CD4-positive, alpha-beta T cell treated with Interleukin-4 for 4 hours (primary cell): Measurements from ENCODE around the gene UGT1A10.

Source experiments
- DNase-seq: peaks from one replicate; pipeline ENCODE4 v3.0.0-alpha.2; 2020

The UGT1A10 gene

DNA sequence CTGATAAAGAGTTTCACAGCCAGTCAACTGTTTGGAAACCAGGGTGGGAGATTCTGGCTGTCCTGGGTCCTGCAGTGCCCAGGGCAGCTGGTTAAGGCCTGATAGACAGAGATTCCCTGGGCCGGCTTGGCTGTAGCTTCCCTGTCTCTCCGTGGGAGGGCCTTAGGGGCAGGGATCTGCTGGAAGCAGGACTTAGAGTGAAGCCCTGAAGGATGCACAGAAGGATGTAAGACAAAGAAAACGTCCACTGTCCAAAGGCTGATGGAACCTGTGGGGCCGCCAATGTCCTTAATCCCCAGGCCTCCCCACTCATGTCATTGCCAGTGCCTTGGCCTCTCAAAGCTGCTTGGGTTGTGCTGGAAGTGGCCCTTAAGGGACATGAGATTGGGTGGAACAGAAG lies 174.8 kb downstream of the UGT1A10 start:
- no peak for DNase-seq

DNA sequence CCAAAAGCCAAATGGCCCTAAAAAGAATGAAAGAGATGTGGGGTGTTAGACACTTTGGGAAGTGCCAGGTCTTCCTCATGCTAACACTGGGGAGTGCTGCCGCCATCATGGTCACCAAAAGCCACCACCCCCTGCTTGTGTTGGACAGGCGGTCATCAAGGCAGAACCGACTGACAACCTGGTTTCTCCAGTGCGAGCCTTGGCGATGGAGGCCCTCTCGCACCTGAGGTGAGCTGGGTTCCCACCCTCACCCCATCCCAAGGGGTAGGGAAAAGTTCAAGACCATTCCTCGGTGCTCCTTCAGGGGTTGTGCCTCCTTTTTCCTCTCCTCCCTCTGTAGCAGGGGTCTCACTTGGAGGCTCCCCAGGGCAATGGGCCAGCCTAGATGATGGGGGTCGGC lies 175.5 kb downstream of the UGT1A10 start:
- no peak for DNase-seq

DNA sequence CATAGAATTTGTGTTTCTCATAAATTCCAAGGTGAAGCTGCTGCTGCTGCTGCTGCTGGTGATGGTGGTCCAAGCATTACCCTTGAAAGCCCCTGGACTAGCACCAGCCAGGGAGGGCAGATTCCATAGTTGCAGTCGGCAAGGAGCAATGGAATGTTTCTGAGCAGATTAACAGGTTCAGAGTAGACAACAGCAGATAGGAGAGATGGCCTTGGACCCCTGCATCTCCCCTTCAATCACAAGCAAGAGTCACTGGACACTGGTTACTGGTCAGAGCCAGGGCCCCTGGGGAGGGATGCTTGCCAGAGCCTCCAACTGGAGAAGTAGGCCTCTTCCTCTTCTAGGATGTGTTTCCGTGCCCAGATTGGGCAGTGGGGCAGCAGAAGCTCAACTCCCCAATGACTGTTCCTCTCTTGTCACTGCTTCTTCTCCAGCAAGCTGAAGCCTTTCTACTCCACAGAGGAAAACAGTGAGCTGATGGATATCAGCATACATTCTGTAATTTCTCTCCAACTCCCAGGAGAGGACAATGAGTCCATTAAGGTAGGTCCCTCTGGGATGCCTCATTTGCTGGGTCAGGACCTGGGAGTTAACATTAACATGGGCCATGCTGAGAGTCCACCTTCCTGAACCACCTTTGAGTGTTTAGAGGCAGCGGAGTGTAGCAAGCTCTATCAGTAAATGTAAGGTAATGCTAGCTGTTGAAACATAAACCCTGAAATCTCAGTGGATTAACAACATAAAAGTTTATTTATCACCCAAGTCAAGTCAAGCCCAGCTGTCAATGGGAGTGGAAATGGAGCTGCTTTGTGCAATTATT lies 177.2 kb downstream of the UGT1A10 start:
- DNase-seq = no peak

DNA sequence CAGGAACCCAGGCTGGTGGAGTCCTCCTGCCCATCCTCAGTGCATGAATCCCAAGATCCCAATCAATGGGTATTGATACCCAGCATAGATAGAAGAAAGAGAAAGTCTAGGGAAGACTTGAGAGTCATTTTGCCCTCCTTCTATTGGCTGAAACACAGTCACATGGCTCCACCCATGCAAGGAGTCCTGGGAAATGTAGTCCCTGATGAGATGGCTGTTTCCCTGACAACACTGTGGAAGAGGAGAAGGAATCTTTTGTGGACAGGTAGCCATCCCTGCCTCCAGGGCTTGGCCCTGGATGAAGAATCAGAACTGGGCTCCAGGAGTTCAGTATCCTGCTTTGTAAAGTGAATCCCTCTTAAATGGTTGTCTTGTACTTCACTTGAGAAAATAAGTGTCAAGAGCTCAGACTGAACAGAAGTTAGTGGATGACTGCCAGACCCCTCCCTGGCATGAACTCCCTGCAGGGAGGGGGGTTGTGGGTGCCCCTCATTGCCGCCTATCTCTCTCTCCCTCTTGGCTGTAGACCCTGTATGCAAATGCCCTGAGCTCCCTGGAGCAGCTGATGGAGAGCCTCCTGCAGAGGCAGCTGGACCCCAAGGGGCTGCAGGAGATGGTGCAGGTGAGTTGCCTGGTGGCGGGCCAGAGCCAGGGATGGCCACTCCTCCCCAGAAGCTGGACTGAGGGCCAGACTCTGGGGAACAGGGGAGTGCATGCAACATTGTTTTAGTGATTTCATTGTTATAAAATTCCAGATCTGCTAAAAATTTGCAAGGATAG lies 178.0 kb downstream of the UGT1A10 start:
- DNase-seq = no peak

DNA sequence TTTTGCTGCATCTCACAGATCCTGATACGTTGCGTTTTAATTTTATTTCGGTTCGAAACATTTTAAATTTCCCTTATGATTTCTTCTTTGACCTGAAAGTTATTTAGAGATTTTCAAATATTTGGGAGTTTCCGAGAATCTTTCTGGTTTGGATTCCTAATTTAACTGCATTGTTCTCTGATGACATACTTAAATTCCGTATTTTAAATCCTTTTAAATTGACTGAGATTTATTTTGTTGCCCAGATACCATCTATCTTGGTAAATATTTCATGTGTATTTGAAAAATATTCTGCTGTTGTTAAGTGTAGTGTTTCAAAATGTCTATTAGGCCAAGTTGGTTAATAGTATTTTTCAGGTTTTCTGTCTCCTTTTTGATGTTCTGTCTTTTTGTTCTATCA lies 179.6 kb downstream of the UGT1A10 start:
- DNase-seq = no peak

DNA sequence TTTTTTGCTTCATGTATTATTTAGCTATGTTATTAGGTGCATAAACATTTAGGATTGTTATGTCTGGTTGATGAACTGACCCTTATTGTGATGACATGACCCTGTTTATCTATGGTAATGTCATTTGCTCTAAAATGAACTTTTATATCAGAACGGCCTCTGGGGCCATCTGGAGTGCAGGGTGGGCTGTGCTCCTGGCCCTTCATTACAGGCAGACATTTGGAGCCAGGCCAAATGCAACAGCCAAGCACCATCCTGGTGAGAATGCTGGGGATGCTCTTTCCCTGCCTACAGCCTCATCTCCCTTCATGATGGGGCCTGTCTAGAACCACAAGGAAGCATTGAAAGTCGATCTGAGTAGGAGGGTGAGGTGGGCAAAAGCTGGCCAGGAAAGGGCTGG lies 180.1 kb downstream of the UGT1A10 start:
- DNase-seq = no peak

DNA sequence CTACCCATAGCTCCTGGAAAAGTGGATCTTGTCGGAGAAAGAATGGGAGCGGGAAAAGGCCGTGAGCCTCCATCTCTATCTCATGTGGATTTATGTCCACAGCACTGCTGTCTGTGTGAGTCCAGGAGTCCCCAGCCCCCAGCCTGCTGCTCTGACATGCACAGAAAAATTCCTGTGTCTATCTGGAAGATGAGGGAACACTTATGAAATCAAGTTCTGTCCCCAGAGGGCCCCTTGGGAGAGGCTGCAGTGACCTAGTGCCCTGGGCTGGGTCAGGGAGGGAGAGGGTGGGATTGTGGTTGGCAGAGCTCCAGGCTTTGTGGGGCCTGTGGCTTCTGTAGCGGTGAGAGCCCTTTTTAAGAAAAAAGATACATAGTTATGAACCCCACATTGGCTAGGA lies 180.5 kb downstream of the UGT1A10 start:
- DNase-seq = no peak

DNA sequence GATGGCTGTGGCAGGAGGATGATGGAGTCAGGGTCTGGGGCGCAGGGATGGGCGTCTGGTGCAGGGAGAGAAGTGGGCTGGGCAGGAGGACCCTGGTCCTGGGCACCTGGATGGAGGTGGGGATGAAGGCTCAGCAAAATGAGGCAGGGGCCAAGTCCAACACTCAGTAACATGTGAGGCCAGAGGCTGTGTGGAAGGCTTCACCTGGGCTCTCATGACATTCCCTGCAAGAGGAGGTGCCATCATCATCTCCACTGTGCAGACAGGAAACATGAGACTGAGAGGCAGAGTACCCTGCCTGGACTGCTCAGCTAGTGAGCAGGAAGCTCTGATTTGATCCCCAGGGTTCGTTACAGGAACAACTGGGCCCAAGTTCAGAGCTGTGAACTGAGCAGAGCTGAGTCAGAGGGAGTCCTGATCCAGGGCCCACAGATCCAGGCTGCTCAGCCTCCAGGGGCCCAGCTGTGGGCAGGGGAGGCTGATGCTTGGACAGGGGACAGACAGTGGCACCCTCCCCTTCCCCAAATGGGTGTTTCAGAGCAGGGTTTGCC lies 181.2 kb downstream of the UGT1A10 start:
- DNase-seq = no peak

DNA sequence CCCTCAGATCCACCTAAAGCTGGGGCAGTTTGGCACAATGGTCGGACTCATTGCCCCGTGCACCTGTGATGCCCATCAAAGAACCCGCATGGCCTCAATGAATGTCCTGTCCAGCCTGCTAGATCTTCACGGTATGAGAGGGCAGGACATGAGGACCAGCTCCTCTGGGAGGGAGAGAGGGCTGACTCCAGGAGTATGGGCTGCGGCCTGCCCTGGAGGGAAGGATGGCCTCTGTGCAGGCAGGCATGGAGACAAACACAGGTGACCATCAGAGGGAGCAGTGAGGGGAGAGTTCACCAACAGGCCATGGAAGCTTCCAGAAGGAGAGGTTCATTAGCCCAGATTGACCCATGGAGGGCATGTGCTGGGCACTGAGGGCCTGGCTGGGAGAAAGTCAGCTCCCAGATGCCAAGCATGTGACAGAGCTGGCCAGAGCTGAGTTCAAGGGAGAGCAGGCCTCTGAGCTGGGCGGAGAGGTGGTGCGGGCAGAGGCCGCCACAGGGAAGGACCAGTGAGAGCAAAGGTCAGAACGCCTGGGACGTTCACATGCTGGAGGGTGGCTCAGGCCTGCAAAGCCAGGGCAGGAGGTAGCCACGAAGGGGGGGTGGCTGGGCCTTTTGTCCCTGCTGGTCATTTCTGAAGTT lies 181.9 kb downstream of the UGT1A10 start:
- no peak for DNase-seq

DNA sequence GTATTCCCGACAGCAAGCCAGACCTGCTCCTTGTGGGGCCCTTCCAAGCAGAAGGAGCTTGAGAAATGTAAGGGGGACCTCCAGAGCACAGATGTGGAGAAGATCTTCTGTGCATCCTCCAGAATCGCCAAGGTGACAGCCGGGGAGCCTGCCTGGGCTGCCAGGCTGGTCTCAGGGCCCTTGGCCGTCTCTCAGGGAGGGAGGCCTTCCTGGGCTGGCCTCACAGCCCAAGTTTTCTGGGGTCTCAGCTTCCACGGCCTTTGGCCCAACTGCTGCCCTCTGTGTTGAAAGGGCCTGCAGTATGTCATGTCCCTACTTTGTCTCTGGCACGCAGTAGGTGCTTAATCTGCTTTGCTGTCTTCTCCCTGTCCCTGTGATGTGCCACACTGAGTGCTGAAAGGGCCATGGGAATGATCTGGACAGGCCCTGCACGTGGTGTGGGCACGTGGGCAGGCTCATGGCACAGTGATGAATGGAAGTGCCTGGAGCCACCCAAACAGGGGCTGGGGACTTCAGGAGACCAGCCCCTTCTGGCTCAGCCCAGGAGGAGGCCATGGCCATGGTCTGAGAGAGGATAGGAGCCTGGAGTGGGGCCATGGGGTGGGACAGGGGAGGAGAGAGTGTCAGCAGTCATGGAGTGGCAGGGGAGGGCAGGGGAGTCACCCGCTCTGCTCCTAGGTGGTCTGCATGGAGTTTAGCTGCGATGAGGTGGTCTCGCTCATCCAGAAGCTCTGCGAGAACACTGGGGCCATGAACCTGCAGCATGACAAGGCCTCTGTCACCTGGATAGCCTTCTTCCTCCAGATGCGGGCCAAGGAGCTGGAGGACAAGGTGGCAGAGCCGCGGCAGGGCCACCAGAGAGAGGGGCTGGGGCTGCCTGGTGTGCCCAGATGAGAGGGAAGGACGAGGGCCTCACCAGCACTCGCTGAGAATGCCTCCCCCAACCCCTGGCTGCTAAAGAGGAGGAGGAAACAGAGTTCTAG lies 182.7 kb downstream of the UGT1A10 start:
- DNase-seq = no peak

DNA sequence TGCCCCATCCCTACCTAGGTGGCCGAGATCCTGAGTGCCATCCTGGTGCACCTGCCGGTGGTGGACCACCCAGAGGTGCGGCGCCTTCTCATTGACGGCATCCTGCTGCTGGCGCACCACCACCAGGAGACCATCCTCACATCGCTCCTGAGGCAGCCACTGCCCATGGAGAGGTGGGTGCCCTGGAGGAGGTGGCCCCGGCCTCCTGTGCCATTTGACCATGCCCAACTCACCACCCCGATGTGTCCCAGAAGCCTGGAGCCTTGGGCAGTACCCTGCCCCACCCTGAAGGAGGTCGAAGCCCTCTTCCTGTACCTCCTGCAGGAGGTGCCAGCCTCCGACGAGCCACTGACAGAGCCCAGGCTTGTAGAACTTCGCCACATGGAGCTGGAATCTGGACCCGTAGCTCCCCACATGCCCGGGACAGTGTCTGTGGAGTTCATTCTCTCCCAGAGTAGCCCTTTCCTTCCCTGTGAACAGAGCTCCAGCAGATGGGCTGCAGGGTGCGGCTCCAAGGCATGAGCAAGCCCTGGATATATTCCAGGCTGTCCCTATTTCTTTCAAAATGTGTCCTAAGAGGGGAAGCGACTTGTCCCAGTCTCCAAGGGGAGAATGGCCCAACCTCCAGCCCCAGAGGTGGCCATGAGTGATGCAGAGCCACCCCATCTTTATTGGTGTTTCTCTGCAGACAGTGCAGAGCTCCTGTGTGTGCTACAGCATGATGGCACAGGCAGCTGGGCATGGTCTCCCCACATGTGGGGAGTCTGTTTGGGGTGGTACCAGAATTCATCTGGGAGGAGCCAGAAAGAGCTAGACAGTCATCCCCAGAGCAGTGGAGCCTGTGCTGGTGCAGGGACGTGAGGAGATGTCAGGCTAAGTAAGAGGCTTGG lies 183.9 kb downstream of the UGT1A10 start:
- no peak for DNase-seq

DNA sequence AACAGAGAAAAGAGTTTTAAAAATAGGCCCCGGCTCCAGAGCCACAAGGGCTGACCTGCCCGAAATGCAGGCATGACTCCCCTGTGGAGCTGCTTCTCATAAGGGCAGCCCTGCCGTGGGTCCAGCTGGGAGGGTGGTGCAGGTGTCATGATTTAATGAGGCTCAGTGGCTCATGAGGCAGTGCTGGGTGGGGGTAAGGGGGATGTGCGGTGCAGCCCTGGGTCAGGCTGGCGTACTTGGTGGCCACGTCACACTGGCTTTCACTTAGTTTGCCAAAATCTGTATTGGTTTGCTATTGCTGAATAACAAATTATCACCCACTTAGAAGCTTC lies 184.5 kb downstream of the UGT1A10 start:
- DNase-seq = no peak

DNA sequence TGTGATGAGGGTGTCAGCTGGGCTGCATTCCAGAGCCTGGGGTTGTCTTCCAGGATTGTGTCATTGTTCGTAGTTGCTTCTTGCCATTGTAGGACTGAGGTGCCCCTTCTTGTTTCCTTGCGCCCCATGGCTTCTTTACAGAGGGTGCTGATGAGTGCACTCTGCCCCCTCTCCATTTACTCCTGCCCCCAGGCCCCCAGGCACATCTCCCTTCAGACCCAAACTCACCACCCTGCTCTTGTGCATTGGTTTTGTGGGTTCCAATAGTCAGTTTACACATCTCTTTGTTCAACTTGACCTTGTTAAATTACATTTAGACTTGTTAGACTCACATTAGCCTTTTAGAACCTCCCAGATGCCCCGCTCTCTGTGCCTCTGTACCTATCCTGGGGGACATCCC lies 184.9 kb downstream of the UGT1A10 start:
- DNase-seq = no peak

DNA sequence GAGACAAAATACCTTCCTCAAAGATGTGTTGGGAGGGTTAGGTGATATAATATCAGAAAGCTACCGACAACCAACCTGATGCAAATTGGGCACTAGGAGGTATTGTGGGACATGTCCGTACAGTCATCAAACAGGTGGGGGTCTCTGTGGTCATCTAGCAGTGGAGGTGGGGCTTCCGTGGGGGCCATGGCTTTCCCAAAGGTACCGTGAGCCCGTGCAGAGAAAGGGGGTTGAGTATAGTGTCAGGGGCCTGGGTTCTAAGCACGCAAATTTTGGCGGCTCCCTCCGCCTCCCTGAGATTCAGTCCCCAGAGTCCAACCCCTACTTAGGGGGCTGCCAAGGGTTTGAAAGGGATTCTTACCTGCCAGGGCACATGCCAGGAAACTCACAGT lies 185.5 kb downstream of the UGT1A10 start:
- no peak for DNase-seq

DNA sequence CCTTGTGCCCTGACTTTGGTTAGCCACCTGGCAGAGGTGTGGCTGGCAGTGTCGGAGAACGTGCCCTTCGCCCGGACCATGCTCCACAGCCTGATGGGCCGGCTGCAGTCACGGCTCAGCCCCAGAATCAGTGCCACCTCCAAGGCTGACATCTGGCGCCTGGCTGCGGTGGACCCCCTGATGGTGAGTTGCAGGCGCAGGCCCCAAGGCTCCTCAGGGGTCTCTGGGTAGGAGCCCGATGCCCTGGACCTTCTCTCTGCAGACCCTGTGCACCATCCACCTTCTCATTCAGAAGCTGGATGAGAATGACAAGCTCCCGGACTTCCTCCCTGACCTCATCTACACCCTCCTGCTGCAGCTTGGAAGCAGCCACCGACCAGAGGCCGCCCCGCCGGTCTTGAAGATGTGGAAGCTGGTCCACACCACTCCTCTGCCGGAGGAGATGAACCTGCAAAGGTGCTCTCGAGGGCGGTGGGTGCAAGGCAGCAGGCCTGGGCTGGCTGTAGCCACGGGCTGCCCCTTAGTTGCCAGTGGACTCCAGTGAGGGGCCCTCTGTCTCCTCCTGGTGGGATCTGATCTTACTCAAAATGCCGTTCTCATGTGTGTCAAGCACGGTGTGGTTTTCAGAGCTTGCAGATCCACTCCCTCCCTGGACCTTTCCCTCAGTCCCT lies 186.0 kb downstream of the UGT1A10 start:
- no peak for DNase-seq
